ENCODE measurements around the gene C1orf56. TPM values are rescaled to one million over a fixed set of nuclear protein-coding genes. Genes with fewer than 3 reads are reported as not detected.

The C1orf56 gene
- total RNA-seq, 2 donors from 2014 or later = 5.0 to 5.3 TPM

DNA sequence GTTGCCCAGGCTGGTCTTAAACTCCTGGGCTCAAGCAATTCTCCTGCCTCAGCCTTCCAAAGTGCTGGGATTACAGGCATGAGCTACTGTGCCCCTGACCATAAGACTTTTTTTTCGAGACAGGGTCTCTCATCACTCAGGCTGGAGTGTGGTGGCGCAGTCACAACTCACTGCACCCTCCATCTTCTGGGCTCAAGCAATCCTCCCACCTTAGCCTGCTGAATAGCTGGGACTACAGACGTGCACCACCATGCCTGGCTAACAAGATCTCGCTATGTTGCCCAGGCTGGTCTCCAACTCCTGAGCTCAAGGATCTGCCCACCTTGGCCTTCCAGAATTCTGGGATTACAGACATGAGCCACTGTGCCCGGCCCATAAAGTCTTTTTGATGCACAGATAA, 1.9 kb downstream of the C1orf56 start:
- no peak overlapping the region for H3K27ac ChIP-seq
- H3K4me3 ChIP-seq = no peak overlapping the region

DNA sequence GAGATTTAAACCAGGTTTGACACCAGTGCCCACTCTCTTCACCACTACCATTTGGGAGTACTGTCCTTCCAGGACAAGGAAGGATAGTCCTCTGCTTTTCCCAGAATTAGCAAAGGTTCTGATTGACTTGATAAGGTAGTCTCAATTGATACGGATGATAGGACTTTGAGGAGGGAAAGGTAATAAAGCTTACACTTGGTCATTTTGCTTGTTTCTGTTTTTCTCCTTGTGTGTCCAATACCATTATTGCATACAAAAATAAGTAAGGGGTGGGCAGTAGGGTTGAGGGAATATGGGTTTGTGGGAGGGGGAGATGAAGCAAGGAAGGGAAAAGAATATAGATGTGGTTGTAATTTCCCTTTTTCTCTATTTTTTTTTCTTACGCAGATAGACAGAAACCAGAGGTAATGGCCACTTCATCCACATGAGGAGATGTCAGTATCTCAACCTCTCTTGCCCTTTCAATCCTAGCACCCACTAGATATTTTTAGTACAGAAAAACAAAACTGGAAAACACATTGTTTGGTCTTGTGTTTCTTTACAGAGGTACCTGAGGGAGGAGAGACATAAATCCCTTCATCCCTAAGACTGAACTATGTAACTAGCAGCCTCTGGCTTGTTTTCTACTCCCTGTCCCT, 2.6 kb downstream of the C1orf56 start:
- Histone ChIP-seq H3K27me3 (replicated peaks; ENCODE audit: insufficient read depth) (no peaks in the 10 kb centered on the region), H3K36me3 (peaks cover 34% of the 10 kb centered on the region), H3K4me1 (ENCODE audit: control insufficient read depth in 1 of 2, low read depth in 2 of 2) (peaks cover 13 to 28% of the 10 kb centered on the region in 2 donors), H3K9me3 (no peaks in the 10 kb centered on the region), H3K27ac (no peak overlapping the region), H3K4me3 (no peak overlapping the region)
- ATAC-seq (ENCODE audit: insufficient number of reproducible peaks, low FRiP score, low read depth) (no peak), DNase-seq (ENCODE audit: low spot score) (no peak)
- TF ChIP-seq, protein P1, sequence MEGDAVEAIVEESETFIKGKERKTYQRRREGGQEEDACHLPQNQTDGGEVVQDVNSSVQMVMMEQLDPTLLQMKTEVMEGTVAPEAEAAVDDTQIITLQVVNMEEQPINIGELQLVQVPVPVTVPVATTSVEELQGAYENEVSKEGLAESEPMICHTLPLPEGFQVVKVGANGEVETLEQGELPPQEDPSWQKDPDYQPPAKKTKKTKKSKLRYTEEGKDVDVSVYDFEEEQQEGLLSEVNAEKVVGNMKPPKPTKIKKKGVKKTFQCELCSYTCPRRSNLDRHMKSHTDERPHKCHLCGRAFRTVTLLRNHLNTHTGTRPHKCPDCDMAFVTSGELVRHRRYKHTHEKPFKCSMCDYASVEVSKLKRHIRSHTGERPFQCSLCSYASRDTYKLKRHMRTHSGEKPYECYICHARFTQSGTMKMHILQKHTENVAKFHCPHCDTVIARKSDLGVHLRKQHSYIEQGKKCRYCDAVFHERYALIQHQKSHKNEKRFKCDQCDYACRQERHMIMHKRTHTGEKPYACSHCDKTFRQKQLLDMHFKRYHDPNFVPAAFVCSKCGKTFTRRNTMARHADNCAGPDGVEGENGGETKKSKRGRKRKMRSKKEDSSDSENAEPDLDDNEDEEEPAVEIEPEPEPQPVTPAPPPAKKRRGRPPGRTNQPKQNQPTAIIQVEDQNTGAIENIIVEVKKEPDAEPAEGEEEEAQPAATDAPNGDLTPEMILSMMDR (IDR thresholded peaks at IDR 0.05) = no peak

More for the DNA sequence above, 1.9 kb downstream of the C1orf56 start:
- H3K9me3 ChIP-seq = no peaks in the 10 kb centered on the region
- peaks cover 13 to 27% of the 10 kb centered on the region in 2 donors for H3K4me1 ChIP-seq (ENCODE audit: control insufficient read depth in 1 of 2, low read depth in 2 of 2)
- DNase-seq (ENCODE audit: low spot score) = no peak
- no peaks in the 10 kb centered on the region for H3K27me3 ChIP-seq (replicated peaks; ENCODE audit: insufficient read depth)
- peaks cover 26% of the 10 kb centered on the region for H3K36me3 ChIP-seq
- ATAC-seq (ENCODE audit: insufficient number of reproducible peaks, low FRiP score, low read depth) = no peak
- TF ChIP-seq, protein P1 (IDR thresholded peaks at IDR 0.05) = no peak

DNA sequence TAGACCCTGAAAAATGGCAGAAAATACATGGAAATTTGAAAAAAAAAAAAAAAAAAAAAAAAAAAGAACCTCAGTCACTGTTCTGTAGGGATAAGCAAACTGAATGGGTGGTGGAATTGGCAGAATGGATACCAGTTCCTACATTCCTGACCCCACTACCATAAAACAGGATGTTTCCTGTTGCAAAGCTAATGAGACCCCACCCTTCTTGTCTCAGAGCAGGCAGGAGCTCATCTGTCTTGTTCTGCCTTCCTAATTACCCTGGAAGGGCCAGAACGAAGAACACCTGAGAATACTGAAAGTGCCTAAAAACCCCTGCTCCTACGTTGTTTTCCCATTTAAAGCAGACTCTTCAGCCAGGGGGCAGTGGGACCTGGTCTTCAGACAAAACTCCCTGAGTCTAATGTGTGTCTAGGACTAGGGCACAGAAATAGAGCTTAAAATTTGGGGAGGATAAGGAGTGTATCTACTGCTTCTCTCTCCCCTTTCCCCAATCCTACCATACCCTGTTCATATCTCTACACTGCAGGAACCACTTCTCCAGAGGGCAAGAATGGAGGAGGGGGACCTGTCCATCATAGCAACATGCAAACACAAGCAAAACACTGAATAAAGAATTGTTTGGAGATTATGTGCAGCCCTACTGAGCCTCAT, 3.9 kb downstream of the C1orf56 start:
- Histone ChIP-seq H3K27ac (no peak overlapping the region), H3K4me3 (no peak overlapping the region), H3K36me3 (peaks cover 42% of the 10 kb centered on the region), H3K4me1 (ENCODE audit: control insufficient read depth in 1 of 2, low read depth in 2 of 2) (peaks cover 25 to 41% of the 10 kb centered on the region in 2 donors), H3K9me3 (no peaks in the 10 kb centered on the region), H3K27me3 (replicated peaks; ENCODE audit: insufficient read depth) (no peaks in the 10 kb centered on the region)
- DNase-seq (ENCODE audit: low spot score) (no peak), ATAC-seq (ENCODE audit: insufficient number of reproducible peaks, low FRiP score, low read depth) (no peak)
- TF ChIP-seq, protein P1 (IDR thresholded peaks at IDR 0.05) = no peak

DNA sequence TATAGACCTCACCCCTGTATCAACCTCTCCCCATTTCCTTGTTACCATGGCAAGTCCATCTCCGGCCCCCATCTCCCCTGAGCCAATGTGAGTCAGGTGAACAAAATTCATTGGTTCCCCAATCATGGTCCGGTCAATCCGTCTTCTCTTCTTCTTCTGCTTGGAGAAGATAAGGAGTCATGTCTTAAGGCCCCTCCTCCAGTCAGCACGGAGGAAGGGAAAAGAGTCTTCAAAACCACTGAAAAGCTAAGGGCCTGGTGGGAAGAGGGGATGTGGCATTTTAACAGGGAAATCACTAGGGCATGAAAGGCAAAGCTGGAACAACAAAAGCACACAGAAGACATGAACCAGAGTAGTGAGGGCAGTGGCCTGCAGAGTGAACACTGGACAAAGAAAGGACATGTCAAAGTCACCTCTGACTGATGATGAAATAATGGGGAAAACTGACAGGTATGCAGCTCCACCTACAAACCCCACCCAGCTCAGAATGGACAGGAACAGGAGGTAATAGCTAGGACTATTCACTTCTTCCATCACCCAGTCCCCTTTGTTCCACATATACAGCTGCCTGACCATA, 7.5 kb downstream of the C1orf56 start:
- Histone ChIP-seq H3K4me1 (ENCODE audit: control insufficient read depth in 1 of 2, low read depth in 2 of 2) (peaks cover 21 to 36% of the 10 kb centered on the region in 2 donors), H3K4me3 (no peak overlapping the region), H3K27ac (peak overlapping the region in 1 of 2 donors; percentile 99), H3K9me3 (no peaks in the 10 kb centered on the region), H3K27me3 (replicated peaks; ENCODE audit: insufficient read depth) (no peaks in the 10 kb centered on the region), H3K36me3 (peaks cover 42% of the 10 kb centered on the region)
- no peak for ATAC-seq (ENCODE audit: insufficient number of reproducible peaks, low FRiP score, low read depth)
- TF ChIP-seq, protein P1 (IDR thresholded peaks at IDR 0.05) = no peak
- DNase-seq (ENCODE audit: low spot score) = no peak

DNA sequence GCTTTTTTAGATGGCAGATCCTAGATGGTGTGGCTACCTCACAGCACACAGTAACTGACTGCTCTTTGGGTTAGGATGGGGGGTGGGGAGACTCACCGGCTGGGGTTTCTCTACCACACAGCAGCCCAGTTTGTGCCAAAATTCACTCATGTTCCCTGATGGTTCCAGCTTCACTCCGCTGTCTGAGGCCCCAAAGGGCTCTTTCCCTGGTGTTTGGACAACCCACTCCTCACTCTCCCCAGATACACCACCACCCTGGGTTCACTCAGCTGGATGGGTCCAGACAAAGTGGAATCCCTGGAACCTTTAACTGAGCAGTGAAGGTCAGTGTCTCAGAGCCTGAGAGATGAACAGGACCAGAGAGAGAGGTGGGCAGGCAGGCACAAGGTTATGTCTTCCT, 8.0 kb downstream of the C1orf56 start:
- ATAC-seq (ENCODE audit: insufficient number of reproducible peaks, low FRiP score, low read depth) (no peak), DNase-seq (ENCODE audit: low spot score) (no peak)
- Histone ChIP-seq H3K4me1 (ENCODE audit: control insufficient read depth in 1 of 2, low read depth in 2 of 2) (peaks cover 22 to 38% of the 10 kb centered on the region in 2 donors), H3K27me3 (replicated peaks; ENCODE audit: insufficient read depth) (no peaks in the 10 kb centered on the region), H3K4me3 (peak overlapping the region; percentile 100), H3K36me3 (peaks cover 42% of the 10 kb centered on the region), H3K9me3 (no peaks in the 10 kb centered on the region), H3K27ac (peak overlapping the region; percentile 67 to 99)
- TF ChIP-seq, protein P1 (IDR thresholded peaks at IDR 0.05) = no peak

Measured in thoracic aorta (tissue), 2 donors.